OCI-LY7 (cell line): ENCODE measurements around the gene WDR41.

ENCODE experiments used
- CTCF ChIP-seq: fragments of 200-600 bp; sonication (generic); conservative IDR thresholded peaks from 2 replicates; pipeline ENCODE4 v1.5.1; 2014; ENCODE audit warnings: mild to moderate bottlenecking, antibody characterized with exemption, low read length, moderate library complexity, mixed read lengths
- EZH2phosphoT487 ChIP-seq: fragments of 200-600 bp; sonication (generic); IDR thresholded peaks from 2 replicates; pipeline ENCODE4 v1.6.1; 2018; ENCODE audit warnings: low read depth, borderline replicate concordance, mild to moderate bottlenecking, mixed run types, antibody characterized with exemption, low read length, moderate library complexity, mixed read lengths

- no peak for TF ChIP-seq CTCF
- no peak for TF ChIP-seq EZH2phosphoT487
Observed at GRCh38 chr5:77397686-77398292, 94.3 kb downstream of the WDR41 start.
